SHP77 (cell line): ENCODE measurements around the gene MCC.

ENCODE experiments used
- DNase-seq, 2 experiments: peaks; one replicate each; lab custom pipeline; 2025; lab: John Stamatoyannopoulos, UW

MCC gene

GRCh38 chr5:113319256-113320053, 168.8 kb downstream of the MCC start:
- DNase-seq: no peak

GRCh38 chr5:113317636-113318035, 170.6 kb downstream of the MCC start:
- DNase-seq: no peak

GRCh38 chr5:113311301-113311700, 177.0 kb downstream of the MCC start:
- DNase-seq: no peak

- no peak for DNase-seq
These were observed 186.1 kb downstream of the MCC start for GRCh38 chr5:113302120-113302519.

GRCh38 chr5:113299591-113299990, 188.7 kb downstream of the MCC start:
- DNase-seq: no peak

GRCh38 chr5:113296676-113297075, 191.6 kb downstream of the MCC start:
- DNase-seq: no peak

GRCh38 chr5:113295111-113295539, 193.1 kb downstream of the MCC start:
- DNase-seq: no peak

- DNase-seq: no peak
These were observed 193.7 kb downstream of the MCC start for GRCh38 chr5:113294311-113295110.

GRCh38 chr5:113293975-113294310, 194.3 kb downstream of the MCC start:
- DNase-seq: no peak

GRCh38 chr5:113293068-113293974, 194.9 kb downstream of the MCC start:
- DNase-seq: no peak

GRCh38 chr5:113292462-113292861, 195.8 kb downstream of the MCC start:
- no peak for DNase-seq

GRCh38 chr5:113283558-113283957, 204.7 kb downstream of the MCC start:
- DNase-seq: no peak

GRCh38 chr5:113282472-113282871, 205.8 kb downstream of the MCC start:
- DNase-seq: no peak

- DNase-seq: no peak
These were observed 207.1 kb downstream of the MCC start for GRCh38 chr5:113281194-113281593.

- DNase-seq: no peak
These were observed 207.7 kb downstream of the MCC start for GRCh38 chr5:113280541-113280940.

- DNase-seq: no peak
These were observed 209.3 kb downstream of the MCC start for GRCh38 chr5:113278976-113279375.

- DNase-seq: no peak
These were observed 211.8 kb downstream of the MCC start for GRCh38 chr5:113276493-113276892.

GRCh38 chr5:113276001-113276400, 212.3 kb downstream of the MCC start:
- DNase-seq: no peak

- DNase-seq: no peak
These were observed 213.3 kb downstream of the MCC start for GRCh38 chr5:113274836-113275414.

GRCh38 chr5:113273948-113274347, 214.3 kb downstream of the MCC start:
- DNase-seq: no peak

- DNase-seq: no peak
These were observed 216.4 kb downstream of the MCC start for GRCh38 chr5:113271745-113272454.
